Fibroblast of lung (primary cell): ENCODE data around the gene TTLL12. TPM values are rescaled to one million over a fixed set of nuclear protein-coding genes. Genes with fewer than 3 reads are reported as not detected.

ENCODE experiments used
- DNase-seq, 2 donors: peaks; one replicate each; pipeline versions ENCODE4 v3.0.0 to v3.0.0-alpha.2; 2010; ENCODE audit warnings: low read depth in 2 of 2
- H2AFZ ChIP-seq: 2 replicates; pipeline ENCODE4 v1.5.1; 2012; ENCODE audit warnings: low read length, control low read depth, inconsistent platforms
- H3K27ac ChIP-seq: 2 replicates; pipeline ENCODE4 v1.5.1; 2011; ENCODE audit warnings: low read length, control low read depth; ENCODE audit not compliant: insufficient read depth
- H3K27me3 ChIP-seq: 2 replicates; pipeline ENCODE4 v1.5.1; 2011; ENCODE audit warnings: mild to moderate bottlenecking, low read length; ENCODE audit not compliant: control insufficient read depth, insufficient read depth
- H3K36me3 ChIP-seq: 2 replicates; pipeline ENCODE4 v1.5.1; 2011; ENCODE audit warnings: low read length; ENCODE audit not compliant: control insufficient read depth, insufficient read depth
- H3K4me1 ChIP-seq: 2 replicates; pipeline ENCODE4 v1.5.1; 2011; ENCODE audit warnings: low read length; ENCODE audit not compliant: control insufficient read depth, insufficient read depth; ENCODE audit errors: extremely low read depth
- H3K4me2 ChIP-seq: 2 replicates; pipeline ENCODE4 v1.5.1; 2011; ENCODE audit warnings: low read length, control low read depth; ENCODE audit not compliant: insufficient read depth; ENCODE audit errors: extremely low read depth
- H3K4me3 ChIP-seq, 4 experiments: fragments of 200-600 bp in 1 of 4; sonication (generic) in 1 of 4; replicated peaks in 1 of 4; 2 replicates each; pipeline ENCODE4 v1.5.1; 2011 to 2016; ENCODE audit warnings: low read length in 4 of 4, low read depth in 3 of 4, mild to moderate bottlenecking in 3 of 4, control low read depth in 2 of 4, inconsistent platforms in 1 of 4, mixed read lengths in 1 of 4; ENCODE audit not compliant: insufficient read depth in 1 of 4; ENCODE audit errors: control extremely low read depth in 1 of 4
- H3K79me2 ChIP-seq: 2 replicates; pipeline ENCODE4 v1.5.1; 2012; ENCODE audit warnings: mild to moderate bottlenecking, low read length, inconsistent platforms; ENCODE audit not compliant: control insufficient read depth, insufficient read depth
- H3K9ac ChIP-seq: 2 replicates; pipeline ENCODE4 v1.5.1; 2011; ENCODE audit warnings: mild to moderate bottlenecking, low read length, control low read depth; ENCODE audit not compliant: insufficient read depth
- H3K9me3 ChIP-seq: 2 replicates; pipeline ENCODE4 v1.5.1; 2012; ENCODE audit warnings: low read depth, low read length; ENCODE audit not compliant: control insufficient read depth, insufficient read depth
- H4K20me1 ChIP-seq: 2 replicates; pipeline ENCODE4 v1.5.1; 2011; ENCODE audit warnings: low read length; ENCODE audit not compliant: control insufficient read depth, insufficient read depth; ENCODE audit errors: extremely low read depth
- EZH2 ChIP-seq: IDR thresholded peaks from 2 replicates; pipeline ENCODE4 v1.5.1; 2012; ENCODE audit warnings: low read length, control low read depth, mild to moderate bottlenecking; ENCODE audit errors: missing control alignments
- polyA plus RNA-seq, 2 donors: library from polyadenylated mRNA; depleted of rRNA in 1 of 2; stranded (reverse) in 1 of 2; unstranded in 1 of 2; fragments of >200 nt; gene quantifications; 2 replicates each; pipeline ENCODE4 v1.2.1, GENCODE V29; 2011 to 2012; ENCODE audit warnings: missing spikeins in 1 of 2
- total RNA-seq: library from RNA; depleted of rRNA; stranded (reverse); fragments of >200 nt; gene quantifications from 2 replicates; pipeline ENCODE4 v1.2.1, GENCODE V29; 2014
- TF ChIP-seq, protein P1 (sequence below), 2 donors: IDR thresholded peaks in 1 of 2; conservative IDR thresholded peaks in 1 of 2; 1 replicate in 1 of 2; 2 replicates in 1 of 2; pipeline ENCODE4 v1.5.1; 2011 to 2012; ENCODE audit warnings: low read length in 2 of 2, control low read depth in 1 of 2, inconsistent platforms in 1 of 2, low read depth in 1 of 2, mild to moderate bottlenecking in 1 of 2

The TTLL12 gene
- total and polyA plus RNA-seq, 2 donors (not counting 1 experiment from before 2014, with no cell fraction given), result 6.0 to 14.7 TPM

GRCh38 chr22:43154887-43155536 is 31.9 kb downstream of the TTLL12 start:
- Histone ChIP-seq H3K36me3 (no peaks in the 10 kb centered on the region), H3K79me2 (peaks cover 30% of the 10 kb centered on the region), H3K9ac (no peak overlapping the region), H3K4me1 (peaks cover 3% of the 10 kb centered on the region), H3K27me3 (no peaks in the 10 kb centered on the region), H2AFZ (no peak overlapping the region), H3K27ac (no peak overlapping the region), H3K4me2 (no peak overlapping the region), H3K4me3 (no peak overlapping the region), H4K20me1 (no peaks in the 10 kb centered on the region), H3K9me3 (no peaks in the 10 kb centered on the region)
- DNase-seq, result no peak
- no peak for TF ChIP-seq EZH2
- TF ChIP-seq, protein P1, sequence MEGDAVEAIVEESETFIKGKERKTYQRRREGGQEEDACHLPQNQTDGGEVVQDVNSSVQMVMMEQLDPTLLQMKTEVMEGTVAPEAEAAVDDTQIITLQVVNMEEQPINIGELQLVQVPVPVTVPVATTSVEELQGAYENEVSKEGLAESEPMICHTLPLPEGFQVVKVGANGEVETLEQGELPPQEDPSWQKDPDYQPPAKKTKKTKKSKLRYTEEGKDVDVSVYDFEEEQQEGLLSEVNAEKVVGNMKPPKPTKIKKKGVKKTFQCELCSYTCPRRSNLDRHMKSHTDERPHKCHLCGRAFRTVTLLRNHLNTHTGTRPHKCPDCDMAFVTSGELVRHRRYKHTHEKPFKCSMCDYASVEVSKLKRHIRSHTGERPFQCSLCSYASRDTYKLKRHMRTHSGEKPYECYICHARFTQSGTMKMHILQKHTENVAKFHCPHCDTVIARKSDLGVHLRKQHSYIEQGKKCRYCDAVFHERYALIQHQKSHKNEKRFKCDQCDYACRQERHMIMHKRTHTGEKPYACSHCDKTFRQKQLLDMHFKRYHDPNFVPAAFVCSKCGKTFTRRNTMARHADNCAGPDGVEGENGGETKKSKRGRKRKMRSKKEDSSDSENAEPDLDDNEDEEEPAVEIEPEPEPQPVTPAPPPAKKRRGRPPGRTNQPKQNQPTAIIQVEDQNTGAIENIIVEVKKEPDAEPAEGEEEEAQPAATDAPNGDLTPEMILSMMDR (conservative IDR thresholded peaks at IDR 0.05 in 1 of 2, IDR thresholded peaks at IDR 0.05 in 1 of 2; ENCODE audit: low read depth in 1 of 2, low read length in 2 of 2), result no peak

GRCh38 chr22:43153899-43154298 is 33.0 kb downstream of the TTLL12 start:
- Histone ChIP-seq H4K20me1 (no peaks in the 10 kb centered on the region), H2AFZ (no peak overlapping the region), H3K4me3 (no peak overlapping the region), H3K27ac (no peak overlapping the region), H3K9ac (no peak overlapping the region), H3K9me3 (no peaks in the 10 kb centered on the region), H3K36me3 (no peaks in the 10 kb centered on the region), H3K4me1 (peaks cover 3% of the 10 kb centered on the region), H3K4me2 (peak overlapping the region; percentile 25), H3K27me3 (no peaks in the 10 kb centered on the region), H3K79me2 (peaks cover 30% of the 10 kb centered on the region)
- no peak for TF ChIP-seq EZH2
- TF ChIP-seq, protein P1 (conservative IDR thresholded peaks at IDR 0.05 in 1 of 2, IDR thresholded peaks at IDR 0.05 in 1 of 2; ENCODE audit: low read depth in 1 of 2, low read length in 2 of 2), result no peak
- no peak for DNase-seq

GRCh38 chr22:43152357-43153071 is 34.4 kb downstream of the TTLL12 start:
- no peak overlapping the region for H2AFZ ChIP-seq
- H3K79me2 ChIP-seq, result peaks cover 29% of the 10 kb centered on the region
- TF ChIP-seq, protein P1 (conservative IDR thresholded peaks at IDR 0.05 in 1 of 2, IDR thresholded peaks at IDR 0.05 in 1 of 2; ENCODE audit: low read depth in 1 of 2, low read length in 2 of 2), result no peak
- no peak for TF ChIP-seq EZH2

More at GRCh38 chr22:43152357-43153071, 34.4 kb downstream of the TTLL12 start:
- H3K36me3 ChIP-seq, result no peaks in the 10 kb centered on the region
- H3K4me2 ChIP-seq, result peak overlapping the region; percentile 75
- peak overlapping the region; percentile 29 for H3K27ac ChIP-seq
- no peaks in the 10 kb centered on the region for H4K20me1 ChIP-seq
- H3K9ac ChIP-seq, result peak overlapping the region; percentile 41
- peak overlapping the region; percentile 63 to 74 (median 67) for H3K4me3 ChIP-seq
- H3K4me1 ChIP-seq, result peaks cover 3% of the 10 kb centered on the region
- H3K9me3 ChIP-seq, result no peaks in the 10 kb centered on the region
- H3K27me3 ChIP-seq, result no peaks in the 10 kb centered on the region
- DNase-seq, result peak; percentile 51 to 55
